GM18870 (cell line): ENCODE measurements around the gene BMP10.
"Not testable (repeated sequence)": the region's sequence is repeated elsewhere in the genome, so short reads cannot be mapped to it uniquely, and the experiment has no call there.

Source experiments
- ATAC-seq: cut with Tn5 transposase; IDR thresholded peaks from one replicate; pipeline ENCODE4 v1.9.1; 2021; ENCODE audit warnings: moderate library complexity; ENCODE audit not compliant: unreplicated experiment

BMP10 gene

DNA sequence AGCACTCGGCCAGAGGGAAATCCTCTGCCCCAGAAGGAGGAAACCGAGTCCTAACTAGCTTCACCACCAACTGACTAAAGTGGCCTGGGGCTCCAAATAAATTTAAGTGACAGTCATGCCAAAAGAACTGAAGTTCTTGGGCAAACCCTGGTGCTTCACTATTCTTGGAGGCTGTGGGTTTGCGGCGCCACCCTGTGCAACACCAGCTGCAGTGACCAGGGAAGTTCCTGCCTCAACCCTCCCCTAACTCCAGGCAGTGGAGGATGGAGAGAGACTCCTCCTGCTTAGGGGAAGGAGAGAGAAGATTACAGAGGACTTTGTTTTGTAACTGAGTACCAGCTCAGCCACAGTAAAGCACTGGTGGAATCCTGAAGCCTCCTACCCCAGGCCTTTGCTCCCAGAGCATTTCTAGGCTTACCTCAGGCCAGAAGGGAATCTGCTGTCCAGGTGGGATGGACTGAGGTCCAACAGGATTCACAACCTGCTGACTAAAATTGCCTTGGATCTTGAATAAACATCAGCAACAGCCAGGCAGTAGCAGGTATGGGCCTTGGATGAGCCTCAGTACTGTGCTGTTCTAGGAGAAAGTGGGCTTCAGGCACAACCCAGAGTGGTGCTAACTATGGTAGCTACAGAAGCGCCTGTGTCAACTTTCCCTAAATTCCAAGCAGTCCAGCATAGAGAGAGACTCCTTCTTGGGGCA, 29.4 kb upstream of the BMP10 start:
- ATAC-seq = no peak

DNA sequence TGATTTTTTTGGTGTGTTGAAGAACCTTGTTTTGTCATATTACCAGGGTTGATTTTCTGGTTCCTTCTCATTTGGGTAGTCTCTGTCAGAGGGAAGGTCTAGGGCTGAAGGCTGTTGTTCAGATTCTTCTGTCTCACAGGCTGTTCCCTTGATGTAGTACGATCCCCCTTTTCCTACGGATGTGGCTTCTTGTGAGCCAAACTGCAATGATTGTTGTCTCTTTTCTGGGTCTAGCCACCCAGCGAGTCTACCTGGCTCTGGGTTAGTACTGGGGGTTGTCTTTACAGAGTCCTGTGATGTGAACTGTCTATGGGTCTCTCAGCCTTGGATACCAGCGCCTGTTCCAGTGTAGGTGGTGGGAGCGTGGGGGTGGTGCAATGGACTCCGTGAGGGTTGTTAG, 24.8 kb upstream of the BMP10 start:
- not testable (repeated sequence) for ATAC-seq

DNA sequence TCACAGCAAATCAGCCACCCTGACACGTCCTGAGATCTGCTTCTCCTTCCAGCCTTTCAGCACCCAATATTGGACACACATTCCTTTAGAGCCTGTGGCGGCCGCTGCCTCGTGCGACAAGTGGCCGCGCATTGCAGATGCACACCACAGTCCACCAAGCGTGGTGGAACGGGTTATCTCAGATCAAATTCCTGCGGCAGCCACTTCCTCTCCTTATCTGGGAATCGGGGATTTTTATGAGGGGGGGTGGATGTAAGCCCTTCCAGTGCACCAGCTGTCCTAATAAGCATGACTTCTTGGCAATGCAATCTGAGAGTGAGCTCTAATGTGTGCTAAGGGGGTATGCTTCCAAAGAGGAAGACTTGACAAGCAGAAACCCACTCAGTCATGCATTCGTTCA, 18.3 kb upstream of the BMP10 start:
- ATAC-seq = no peak

GRCh38 chr2:68889021-68889420, 17.8 kb upstream of the BMP10 start:
- ATAC-seq = no peak

DNA sequence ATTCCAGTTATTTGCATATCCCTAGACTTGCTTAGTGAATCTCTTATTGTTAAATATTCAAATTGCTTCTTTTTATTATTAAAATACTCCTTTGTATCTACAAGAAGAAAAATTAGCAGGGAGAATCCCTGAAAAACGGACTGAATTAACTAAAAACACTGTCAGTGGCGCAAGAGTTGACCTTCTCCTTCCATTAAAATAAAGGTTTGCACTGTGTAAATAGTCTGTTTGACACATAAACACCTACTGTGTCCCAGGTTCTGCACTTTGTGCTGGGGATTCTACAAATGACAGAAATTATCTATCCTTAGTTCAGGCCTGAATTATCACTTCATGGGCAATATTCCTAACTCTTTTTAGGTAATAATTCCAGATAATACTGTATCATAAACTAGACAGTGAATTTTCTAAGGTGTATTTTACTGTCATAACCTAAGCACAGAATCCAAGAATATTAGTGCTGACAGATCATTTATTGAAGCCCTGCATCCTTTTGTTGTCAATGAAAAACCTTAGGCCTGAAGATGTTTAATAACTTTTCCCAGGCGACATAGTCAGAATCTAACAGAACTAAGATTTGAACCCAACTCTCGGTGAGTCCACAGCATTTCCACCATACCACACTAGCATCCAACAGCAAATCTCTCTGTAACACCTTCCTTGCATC, 17.0 kb upstream of the BMP10 start:
- no peak for ATAC-seq

DNA sequence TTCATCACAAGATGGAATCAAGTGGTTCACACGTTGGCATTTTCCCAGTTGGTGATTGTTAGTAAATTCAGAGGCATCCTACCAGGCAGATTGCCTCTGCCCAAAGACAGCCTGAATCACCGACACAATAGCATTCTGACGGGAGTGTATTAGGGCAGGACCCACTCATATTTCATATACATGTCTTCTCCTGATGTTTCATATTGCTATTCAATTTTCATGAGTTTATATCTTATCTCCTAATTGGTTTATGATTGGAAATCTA, 14.5 kb upstream of the BMP10 start:
- no peak for ATAC-seq

DNA sequence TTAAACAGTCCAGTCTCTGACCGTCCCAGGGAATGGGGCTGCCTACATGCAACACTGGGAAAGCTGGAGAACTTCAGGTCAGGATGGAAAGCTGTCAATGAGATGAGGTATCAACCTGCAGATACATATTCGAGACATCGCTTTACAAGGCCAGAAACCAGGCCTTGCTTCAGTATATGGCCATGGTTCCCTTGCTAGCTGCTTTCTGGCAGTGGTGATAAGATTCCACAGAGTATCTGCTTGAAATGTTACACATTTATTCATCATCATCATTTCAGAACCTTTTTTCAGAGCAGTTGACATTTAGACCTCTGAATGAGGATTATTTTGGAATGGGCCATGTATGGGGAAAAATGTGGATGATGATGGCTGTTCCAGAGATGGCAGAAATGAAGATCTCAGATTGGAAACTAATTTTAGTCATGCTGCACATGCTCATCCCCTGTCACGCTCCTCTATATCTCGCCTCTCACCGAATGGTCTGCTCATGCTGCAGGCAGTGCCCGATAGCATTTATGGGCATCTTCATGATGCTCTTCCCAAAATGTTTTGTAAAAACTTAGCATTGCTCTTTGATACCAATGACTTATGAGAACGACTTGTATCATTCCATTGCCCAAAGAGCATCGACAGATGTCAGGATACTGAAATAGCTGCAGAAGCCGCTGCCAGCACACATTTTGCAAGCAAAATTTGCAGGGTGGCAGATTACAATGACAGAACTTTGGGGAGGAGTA, 14.0 kb upstream of the BMP10 start:
- ATAC-seq = no peak

GRCh38 chr2:68880213-68880612, 9.0 kb upstream of the BMP10 start:
- ATAC-seq = no peak

GRCh38 chr2:68879296-68879695, 8.1 kb upstream of the BMP10 start:
- ATAC-seq = no peak

GRCh38 chr2:68878753-68879152, 7.6 kb upstream of the BMP10 start:
- no peak for ATAC-seq

DNA sequence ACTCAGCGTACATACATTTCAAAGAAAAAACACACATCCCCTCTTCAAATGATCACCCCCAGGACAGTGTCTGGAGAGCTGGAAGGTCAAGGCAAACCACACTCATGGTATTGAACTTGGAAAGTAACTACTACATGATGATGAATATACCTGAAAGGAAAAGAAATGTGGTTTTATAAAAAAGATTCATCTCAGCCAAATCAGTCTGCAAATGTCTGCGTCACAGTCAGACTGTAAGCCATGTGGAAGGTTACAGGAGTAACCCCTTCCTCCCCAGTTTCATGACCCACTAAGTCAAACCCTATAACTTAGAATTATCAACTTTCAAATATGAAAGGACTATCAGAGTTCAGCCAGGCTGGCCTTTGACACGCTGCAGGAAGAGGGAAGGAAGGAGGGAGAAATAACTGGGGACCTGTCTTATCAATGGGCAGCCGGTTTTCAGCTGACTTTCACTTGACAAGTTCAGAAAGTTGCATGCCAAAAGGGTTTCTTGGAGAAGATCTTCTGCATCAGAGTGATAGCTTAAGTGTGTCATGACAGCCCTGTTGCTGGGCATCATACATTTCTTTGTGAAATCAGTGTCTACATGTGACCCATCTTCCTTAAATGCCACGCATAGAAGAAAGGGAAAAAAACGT, 7.0 kb upstream of the BMP10 start:
- ATAC-seq = no peak

DNA sequence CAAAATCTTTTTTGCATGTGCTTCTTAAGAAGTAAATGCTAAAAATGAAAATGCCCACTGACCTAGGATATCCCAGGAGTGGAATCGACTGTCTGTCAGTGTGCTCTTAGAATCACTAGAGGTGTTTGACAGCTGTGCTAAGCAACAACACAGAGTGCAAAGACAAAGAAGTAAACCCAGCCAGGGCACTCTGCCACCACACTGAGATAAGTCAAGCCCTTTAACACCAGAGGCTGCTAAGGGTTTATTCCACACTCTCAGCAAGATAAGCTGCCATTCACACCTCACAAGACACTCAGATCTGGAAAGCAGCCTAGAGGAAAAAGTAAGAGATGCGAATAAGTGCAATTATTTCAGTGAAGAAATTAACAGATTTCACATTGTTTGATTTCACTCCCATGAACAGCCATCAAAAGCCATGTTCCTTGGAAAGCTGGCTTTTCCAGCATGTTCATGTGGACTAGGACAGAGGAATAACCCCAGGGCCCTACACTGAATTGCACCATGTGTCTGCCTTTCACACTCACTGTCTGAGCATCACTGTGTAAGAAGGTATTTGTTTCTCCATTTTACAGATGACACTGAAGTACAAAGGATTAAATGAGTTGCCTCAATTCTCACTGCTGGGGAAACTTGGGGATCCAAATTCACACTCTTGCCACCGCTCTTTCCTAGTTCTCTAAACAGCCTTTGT, 6.0 kb upstream of the BMP10 start:
- ATAC-seq = no peak

DNA sequence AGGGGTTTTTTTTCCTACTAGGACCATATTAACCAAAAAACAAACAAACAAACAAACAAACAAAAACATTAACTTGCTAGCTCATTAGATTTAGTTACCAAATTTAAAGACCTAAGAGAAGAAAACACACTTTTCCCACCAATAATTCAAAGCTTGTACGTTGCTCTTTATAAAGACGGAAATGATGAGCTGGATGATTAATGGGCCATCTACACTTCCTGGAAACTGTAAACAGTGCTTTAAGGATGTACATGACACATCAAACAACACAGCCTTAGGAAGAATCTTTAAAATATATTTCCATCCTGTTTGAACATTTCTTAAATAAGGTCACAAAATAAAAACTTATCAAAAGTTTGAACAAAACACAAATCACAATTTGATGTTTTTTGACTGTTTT, 982 bp downstream of the BMP10 start:
- no peak for ATAC-seq

GRCh38 chr2:68865108-68865507, 6.1 kb downstream of the BMP10 start:
- ATAC-seq = no peak

DNA sequence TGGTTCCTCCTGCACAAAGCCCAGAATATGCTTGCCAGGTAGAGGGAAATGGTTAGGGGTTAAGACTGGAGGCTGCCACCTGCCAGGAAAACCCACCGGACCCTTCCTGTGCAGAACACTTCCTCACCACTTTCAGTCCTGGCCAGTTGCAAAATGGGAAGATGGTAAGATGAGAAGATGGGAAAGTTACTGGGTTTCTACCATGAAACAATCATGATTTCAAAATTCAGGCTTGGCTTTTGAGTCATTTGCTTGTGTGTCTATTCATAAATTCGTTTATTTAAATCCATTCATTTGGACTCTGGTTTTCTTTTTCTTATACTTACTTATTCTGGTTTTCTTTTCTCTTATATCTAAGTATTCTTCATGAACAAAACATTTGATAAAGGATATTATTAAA, 7.2 kb downstream of the BMP10 start:
- ATAC-seq = no peak

DNA sequence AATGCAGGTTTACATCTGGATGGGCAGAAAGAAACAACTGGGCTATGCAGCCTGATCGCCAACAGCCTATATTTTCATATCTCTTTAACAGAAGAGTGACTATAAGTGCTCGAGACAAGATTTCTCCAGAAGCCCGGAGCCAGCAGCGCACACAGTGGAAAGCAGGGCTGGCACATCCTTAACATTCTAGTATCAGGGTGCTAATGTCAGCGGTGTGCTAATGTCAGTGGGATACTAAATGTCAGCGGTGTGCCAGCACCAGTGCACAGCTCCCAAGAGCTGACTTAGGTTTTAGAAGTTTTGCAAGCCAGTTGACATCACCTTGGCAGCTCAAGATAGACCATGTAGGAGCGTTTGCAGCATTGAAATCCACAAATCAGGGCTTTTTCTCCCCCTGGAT, 8.3 kb downstream of the BMP10 start:
- ATAC-seq = no peak

DNA sequence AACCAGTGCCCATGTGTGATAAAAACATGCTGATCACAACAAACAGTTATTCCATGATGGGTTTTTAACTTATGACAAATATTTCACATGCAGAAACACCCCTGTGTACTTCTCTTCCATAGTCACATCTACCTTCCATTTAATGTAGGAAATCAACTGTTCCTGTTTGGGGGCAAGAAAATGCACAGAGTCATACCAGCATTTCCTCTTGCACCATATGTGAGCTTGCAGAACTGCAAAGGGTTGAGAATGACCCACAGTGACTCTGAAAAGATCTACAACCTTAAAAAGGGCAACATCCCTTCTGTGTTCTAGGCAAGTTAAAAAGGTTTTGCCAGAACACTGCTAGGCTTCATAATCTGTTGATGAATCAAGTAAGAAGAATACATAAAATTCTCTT, 9.9 kb downstream of the BMP10 start:
- ATAC-seq = no peak

DNA sequence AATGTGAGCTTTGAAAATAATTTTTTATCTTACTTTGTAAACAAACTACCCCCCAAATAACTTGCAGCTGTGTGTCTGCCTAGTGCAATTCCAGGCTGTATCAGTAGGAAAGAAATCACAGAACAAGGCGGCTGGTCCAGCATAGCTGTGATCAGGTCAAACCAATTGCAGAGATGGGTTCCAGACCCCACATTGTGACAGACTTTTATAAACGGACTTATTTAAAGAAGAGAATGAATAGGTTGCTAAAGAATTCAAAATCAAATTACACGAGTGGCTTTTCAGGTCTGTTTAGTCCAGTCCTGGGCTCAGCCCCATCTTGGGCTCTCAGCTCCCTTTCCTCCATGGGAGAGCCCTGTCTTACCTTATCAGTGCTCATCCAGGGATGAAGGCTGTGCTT, 11.1 kb downstream of the BMP10 start:
- no peak for ATAC-seq

DNA sequence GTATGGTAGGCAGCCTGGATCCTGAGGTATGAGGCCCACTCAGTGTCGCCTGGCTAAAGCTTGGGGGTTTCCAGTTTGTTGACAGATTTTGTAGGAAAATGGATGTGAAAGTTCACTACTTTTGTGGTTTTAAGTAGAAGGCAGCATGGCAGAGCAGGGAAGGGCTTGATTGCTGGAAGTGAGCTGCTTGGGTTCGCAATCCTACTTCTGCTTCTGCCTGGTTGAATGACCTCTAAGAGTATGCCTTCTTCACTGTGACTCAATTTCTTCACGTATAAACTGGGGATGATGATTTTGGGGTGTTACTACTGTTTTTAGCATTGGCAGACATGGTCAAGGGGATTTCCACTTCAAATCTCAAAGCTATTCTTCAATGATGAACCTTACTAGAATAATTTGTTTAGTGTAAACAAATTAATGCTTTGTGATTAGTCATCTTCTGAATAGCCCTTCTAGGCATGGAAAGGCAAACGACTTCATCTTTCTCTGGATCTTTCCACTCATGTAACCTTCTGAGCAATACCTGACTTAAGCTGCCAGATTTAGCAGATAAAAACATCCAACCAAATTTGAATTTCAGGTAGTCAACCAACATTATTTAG, 13.2 kb downstream of the BMP10 start:
- ATAC-seq = peak; percentile 65

DNA sequence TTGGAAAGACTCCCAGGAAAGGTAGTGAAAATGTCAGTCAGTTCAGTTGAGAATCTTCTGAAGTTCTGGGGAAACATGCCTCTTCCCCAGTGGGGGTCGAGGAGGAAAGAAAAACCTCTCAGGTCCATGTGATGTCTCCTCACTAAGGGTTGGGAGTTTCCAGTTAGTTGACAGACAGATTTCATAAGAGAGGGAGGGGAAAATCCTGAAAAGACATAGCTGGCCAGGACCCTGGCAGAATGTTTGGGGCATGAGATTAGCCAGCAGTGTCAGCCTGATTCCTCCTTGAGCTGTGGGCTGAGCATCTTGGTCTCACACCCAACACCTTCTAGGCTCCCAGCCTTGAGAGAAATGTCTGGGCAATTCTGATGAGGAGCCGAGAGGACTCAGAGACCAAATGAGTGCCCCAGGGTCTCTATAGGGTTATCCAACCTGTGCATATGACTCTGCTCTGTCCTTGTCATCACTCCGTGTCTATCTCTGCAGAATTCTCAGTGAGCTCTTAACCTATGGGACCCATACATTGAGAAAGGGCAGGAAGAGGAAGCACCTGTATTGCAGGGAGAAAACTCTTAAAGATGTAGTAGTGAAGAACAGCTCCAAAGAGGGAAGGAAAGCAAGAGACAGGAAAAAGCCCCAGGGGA, 13.9 kb downstream of the BMP10 start:
- ATAC-seq = peak; percentile 15

GRCh38 chr2:68855550-68855949, 15.6 kb downstream of the BMP10 start:
- no peak for ATAC-seq
